ENCODE data around the gene RSBN1. TPM values are rescaled to one million over a fixed set of nuclear protein-coding genes. Genes with fewer than 3 reads are reported as not detected.

Gene RSBN1
- total and polyA plus RNA-seq, 7 donors = 5.4 to 33.9 (median 15.5) TPM

GRCh38 chr1:113858982-113859381, 46.7 kb upstream of the RSBN1 start:
- 92 to 94% methylated on average over 1 of the region's 1 CpG for WGBS, 2 donors
- no peaks in the 10 kb centered on the region for H3K9me3 ChIP-seq
- H3K27ac ChIP-seq = no peak overlapping the region
- H3K4me3 ChIP-seq = no peak overlapping the region
- no peak for DNase-seq
- TF ChIP-seq POLR2A (IDR thresholded peaks at IDR 0.05) (no peak), EP300 (IDR thresholded peaks at IDR 0.05) (no peak), POLR2AphosphoS5 (IDR thresholded peaks at IDR 0.05) (no peak)
- TF ChIP-seq, protein P1, sequence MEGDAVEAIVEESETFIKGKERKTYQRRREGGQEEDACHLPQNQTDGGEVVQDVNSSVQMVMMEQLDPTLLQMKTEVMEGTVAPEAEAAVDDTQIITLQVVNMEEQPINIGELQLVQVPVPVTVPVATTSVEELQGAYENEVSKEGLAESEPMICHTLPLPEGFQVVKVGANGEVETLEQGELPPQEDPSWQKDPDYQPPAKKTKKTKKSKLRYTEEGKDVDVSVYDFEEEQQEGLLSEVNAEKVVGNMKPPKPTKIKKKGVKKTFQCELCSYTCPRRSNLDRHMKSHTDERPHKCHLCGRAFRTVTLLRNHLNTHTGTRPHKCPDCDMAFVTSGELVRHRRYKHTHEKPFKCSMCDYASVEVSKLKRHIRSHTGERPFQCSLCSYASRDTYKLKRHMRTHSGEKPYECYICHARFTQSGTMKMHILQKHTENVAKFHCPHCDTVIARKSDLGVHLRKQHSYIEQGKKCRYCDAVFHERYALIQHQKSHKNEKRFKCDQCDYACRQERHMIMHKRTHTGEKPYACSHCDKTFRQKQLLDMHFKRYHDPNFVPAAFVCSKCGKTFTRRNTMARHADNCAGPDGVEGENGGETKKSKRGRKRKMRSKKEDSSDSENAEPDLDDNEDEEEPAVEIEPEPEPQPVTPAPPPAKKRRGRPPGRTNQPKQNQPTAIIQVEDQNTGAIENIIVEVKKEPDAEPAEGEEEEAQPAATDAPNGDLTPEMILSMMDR (IDR thresholded peaks at IDR 0.05) = no peak
- H3K27me3 ChIP-seq = no peaks in the 10 kb centered on the region
- H3K36me3 ChIP-seq = no peaks in the 10 kb centered on the region
- no peaks in the 10 kb centered on the region for H3K4me1 ChIP-seq
- intact Hi-C loops (cut with DNase I) = no loop called here

GRCh38 chr1:113858418-113858817, 46.1 kb upstream of the RSBN1 start:
- Histone ChIP-seq H3K36me3 (no peaks in the 10 kb centered on the region), H3K27me3 (no peaks in the 10 kb centered on the region), H3K4me3 (no peak overlapping the region), H3K9me3 (no peaks in the 10 kb centered on the region), H3K27ac (no peak overlapping the region), H3K4me1 (no peaks in the 10 kb centered on the region)
- WGBS, 2 donors = 65 to 85% methylated on average over 3 of the region's 3 CpGs
- TF ChIP-seq POLR2A (IDR thresholded peaks at IDR 0.05) (no peak), POLR2AphosphoS5 (IDR thresholded peaks at IDR 0.05) (no peak), EP300 (IDR thresholded peaks at IDR 0.05) (no peak)
- TF ChIP-seq, protein P1 (IDR thresholded peaks at IDR 0.05) = no peak
- no peak for DNase-seq
- intact Hi-C loops (cut with DNase I) = no loop called here

GRCh38 chr1:113857776-113858175, 45.5 kb upstream of the RSBN1 start:
- intact Hi-C loops (cut with DNase I) = no loop called here
- no peaks in the 10 kb centered on the region for H3K4me1 ChIP-seq
- no peaks in the 10 kb centered on the region for H3K9me3 ChIP-seq
- no peaks in the 10 kb centered on the region for H3K36me3 ChIP-seq
- no peaks in the 10 kb centered on the region for H3K27me3 ChIP-seq
- DNase-seq = no peak
- 60 to 86% methylated on average over 3 of the region's 3 CpGs for WGBS, 2 donors
- no peak overlapping the region for H3K27ac ChIP-seq
- TF ChIP-seq, protein P1 (IDR thresholded peaks at IDR 0.05) = no peak
- TF ChIP-seq POLR2AphosphoS5 (IDR thresholded peaks at IDR 0.05) (no peak), EP300 (IDR thresholded peaks at IDR 0.05) (no peak), POLR2A (IDR thresholded peaks at IDR 0.05) (no peak)
- H3K4me3 ChIP-seq = no peak overlapping the region

GRCh38 chr1:113856401-113856790, 44.1 kb upstream of the RSBN1 start:
- intact Hi-C loops (cut with DNase I) = no loop called here
- H3K4me3 ChIP-seq = no peak overlapping the region
- no peaks in the 10 kb centered on the region for H3K36me3 ChIP-seq
- H3K9me3 ChIP-seq = no peaks in the 10 kb centered on the region
- WGBS, 2 donors = 97 to 99% methylated on average over 2 of the region's 2 CpGs
- H3K4me1 ChIP-seq = no peaks in the 10 kb centered on the region
- no peak for DNase-seq
- H3K27ac ChIP-seq = peak overlapping the region in 1 of 4 donors; percentile 29
- TF ChIP-seq POLR2AphosphoS5 (IDR thresholded peaks at IDR 0.05) (no peak), EP300 (IDR thresholded peaks at IDR 0.05) (no peak), POLR2A (IDR thresholded peaks at IDR 0.05) (no peak)
- TF ChIP-seq, protein P1 (IDR thresholded peaks at IDR 0.05) = no peak
- H3K27me3 ChIP-seq = no peaks in the 10 kb centered on the region
